ENCODE results near the gene PRADC1. TPM values are rescaled to one million over a fixed set of nuclear protein-coding genes. Genes with fewer than 3 reads are reported as not detected.
"Not testable (repeated sequence)": the region's sequence is repeated elsewhere in the genome, so short reads cannot be mapped to it uniquely, and the experiment has no call there.

PRADC1 gene
- total RNA-seq, 1 experiment from 2014 or later, result 12.9 TPM

DNA sequence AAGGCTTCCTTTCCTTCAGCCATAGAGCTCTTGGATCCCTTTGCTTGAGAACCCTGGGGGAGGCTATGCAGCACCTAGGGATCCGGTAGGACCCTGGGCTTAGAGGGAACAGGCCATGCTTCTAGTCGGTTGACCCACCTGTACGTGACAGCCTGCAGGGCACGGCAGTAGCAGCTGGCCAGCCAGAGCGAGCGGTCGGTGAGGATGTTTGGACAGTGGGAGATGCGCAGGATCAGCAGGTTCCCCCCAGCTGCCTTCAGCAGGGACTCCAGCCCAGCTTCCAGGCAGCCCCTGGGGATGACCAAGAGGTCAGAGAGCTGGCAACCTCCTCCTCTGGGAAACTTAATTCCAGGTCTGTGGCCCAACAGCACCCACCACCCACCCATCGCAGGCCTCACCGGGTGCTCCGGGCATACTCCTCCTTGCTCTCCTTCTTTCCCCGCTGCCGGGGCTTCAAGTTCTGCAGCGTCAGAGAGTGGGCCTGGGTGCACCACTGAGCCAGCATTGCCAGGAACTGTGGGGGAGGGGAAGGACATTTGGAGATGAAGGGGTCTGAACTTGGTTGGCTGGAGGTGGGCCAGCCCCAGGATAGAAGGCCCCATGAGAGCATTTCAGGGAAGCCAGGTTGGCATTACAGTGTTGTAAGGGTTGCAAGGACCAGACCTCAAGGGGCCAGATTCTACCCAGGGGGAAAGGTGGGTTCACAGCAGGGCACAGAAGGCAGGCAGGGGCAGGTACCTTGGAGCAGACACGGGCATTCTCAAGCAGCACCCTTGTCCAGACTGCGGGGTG lies 30.7 kb upstream of the PRADC1 start (continued):
- TF ChIP-seq OVOL2 (CRISPR knock-in tag; IDR thresholded peaks at IDR 0.05; ENCODE audit: borderline replicate concordance) (no peak), ZBTB21 (CRISPR knock-in tag; IDR thresholded peaks at IDR 0.05; ENCODE audit: borderline replicate concordance) (no peak), ZBTB43 (CRISPR knock-in tag; IDR thresholded peaks at IDR 0.05) (no peak), SOX15 (CRISPR knock-in tag; IDR thresholded peaks at IDR 0.05) (no peak), IRF2 (CRISPR knock-in tag; IDR thresholded peaks at IDR 0.05; ENCODE audit: borderline replicate concordance, low read depth) (no peak), FOXP1 (CRISPR knock-in tag; IDR thresholded peaks at IDR 0.05; ENCODE audit: borderline replicate concordance) (no peak), ZNF425 (CRISPR knock-in tag; conservative IDR thresholded peaks at IDR 0.05) (no peak), ATF1 (CRISPR knock-in tag; IDR thresholded peaks at IDR 0.05) (no peak)
- TF ChIP-seq, protein P1, sequence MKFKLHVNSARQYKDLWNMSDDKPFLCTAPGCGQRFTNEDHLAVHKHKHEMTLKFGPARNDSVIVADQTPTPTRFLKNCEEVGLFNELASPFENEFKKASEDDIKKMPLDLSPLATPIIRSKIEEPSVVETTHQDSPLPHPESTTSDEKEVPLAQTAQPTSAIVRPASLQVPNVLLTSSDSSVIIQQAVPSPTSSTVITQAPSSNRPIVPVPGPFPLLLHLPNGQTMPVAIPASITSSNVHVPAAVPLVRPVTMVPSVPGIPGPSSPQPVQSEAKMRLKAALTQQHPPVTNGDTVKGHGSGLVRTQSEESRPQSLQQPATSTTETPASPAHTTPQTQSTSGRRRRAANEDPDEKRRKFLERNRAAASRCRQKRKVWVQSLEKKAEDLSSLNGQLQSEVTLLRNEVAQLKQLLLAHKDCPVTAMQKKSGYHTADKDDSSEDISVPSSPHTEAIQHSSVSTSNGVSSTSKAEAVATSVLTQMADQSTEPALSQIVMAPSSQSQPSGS (CRISPR knock-in tag; IDR thresholded peaks at IDR 0.05; ENCODE audit: borderline replicate concordance, low read depth), result no peak
- TF ChIP-seq, protein P2, sequence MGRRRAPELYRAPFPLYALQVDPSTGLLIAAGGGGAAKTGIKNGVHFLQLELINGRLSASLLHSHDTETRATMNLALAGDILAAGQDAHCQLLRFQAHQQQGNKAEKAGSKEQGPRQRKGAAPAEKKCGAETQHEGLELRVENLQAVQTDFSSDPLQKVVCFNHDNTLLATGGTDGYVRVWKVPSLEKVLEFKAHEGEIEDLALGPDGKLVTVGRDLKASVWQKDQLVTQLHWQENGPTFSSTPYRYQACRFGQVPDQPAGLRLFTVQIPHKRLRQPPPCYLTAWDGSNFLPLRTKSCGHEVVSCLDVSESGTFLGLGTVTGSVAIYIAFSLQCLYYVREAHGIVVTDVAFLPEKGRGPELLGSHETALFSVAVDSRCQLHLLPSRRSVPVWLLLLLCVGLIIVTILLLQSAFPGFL (CRISPR knock-in tag; IDR thresholded peaks at IDR 0.05; ENCODE audit: borderline replicate concordance), result no peak
- TF ChIP-seq, protein P3, sequence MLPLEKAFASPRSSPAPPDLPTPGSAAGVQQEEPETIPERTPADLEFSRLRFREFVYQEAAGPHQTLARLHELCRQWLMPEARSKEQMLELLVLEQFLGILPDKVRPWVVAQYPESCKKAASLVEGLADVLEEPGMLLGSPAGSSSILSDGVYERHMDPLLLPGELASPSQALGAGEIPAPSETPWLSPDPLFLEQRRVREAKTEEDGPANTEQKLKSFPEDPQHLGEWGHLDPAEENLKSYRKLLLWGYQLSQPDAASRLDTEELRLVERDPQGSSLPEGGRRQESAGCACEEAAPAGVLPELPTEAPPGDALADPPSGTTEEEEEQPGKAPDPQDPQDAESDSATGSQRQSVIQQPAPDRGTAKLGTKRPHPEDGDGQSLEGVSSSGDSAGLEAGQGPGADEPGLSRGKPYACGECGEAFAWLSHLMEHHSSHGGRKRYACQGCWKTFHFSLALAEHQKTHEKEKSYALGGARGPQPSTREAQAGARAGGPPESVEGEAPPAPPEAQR (CRISPR knock-in tag; IDR thresholded peaks at IDR 0.05), result no peak

DNA sequence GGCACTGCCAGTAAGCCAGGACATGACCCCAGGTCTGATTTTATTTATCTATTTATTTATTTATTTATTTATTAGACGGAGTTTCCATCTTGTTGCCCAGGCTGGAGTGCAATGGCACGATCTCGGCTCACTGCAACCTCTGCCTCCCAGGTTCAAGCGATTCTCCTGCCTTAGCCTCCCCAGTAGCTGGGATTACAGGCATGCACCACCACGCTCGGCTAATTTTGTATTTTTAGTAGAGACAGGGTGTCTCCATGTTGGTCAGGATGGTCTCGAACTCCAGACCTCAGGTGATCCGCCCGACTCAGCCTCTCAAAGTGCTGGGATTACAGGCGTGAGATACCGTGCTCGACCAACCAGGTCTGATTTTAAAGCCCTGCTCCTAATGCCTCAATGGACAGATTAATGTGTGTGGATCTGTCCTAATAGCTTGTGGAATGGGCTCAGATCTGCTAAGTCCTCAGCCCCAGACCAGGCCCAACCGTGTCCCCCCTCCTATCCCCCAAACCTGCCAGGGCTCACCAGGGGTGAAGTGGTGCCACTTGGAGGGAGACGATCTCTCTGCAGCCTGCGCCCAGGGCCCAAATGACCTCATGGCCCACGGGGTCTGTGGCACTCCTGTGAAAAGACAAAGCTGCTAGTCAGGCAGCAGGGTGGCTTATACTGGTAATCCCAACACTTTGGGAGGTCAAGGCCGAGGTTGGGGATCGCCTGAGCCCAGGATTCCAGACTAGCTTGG lies 29.8 kb upstream of the PRADC1 start:
- H3K27ac Mint-ChIP-seq; H3K4me3 Mint-ChIP-seq; H3K36me3 Mint-ChIP-seq; H3K4me1 Mint-ChIP-seq; ATAC-seq; DNase-seq (ENCODE audit: low spot score); H3K9me3 Mint-ChIP-seq; POLR2A ChIA-PET; H3K27me3 Mint-ChIP-seq (ENCODE audit: low read depth): not testable (repeated sequence)
- CTCF ChIA-PET, result interaction anchor here (0.7 kb wide), 1 partner anchor 50 kb away, joined by 3 read pairs; no protein-coding TSS in a partner anchor

DNA sequence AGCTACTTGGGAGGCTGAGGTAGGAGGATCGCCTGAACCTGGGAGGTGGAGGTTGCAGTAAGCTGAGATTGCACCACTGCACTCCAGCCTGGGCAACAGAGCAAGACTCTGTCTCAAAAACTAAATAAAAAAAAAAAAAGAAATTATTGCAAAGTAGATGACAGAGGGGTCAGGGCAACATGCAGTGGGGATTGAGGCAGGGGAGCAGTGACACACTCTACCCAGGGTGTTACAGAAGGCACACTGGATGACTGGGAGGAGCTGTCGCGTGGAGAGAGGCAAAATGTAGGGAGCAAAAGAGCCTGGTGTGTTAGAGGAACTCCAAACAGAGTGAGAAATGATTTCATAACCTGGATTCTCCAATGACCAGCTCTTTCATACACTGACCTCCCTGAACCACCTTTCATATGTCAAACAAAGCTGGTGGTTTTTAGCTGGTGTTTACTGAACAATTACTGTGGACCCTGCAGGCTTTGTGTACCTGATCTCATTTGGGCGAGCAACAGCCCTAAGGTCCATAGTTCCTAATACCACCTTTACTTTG lies 29.1 kb upstream of the PRADC1 start:
- peaks cover 5% of the 10 kb centered on the region for H3K4me1 Mint-ChIP-seq
- peaks cover 2% of the 10 kb centered on the region for H3K27me3 Mint-ChIP-seq (ENCODE audit: low read depth)
- TF ChIP-seq FOXK1 (CRISPR knock-in tag; IDR thresholded peaks at IDR 0.05) (no peak), ZNF317 (CRISPR knock-in tag; IDR thresholded peaks at IDR 0.05; ENCODE audit: borderline replicate concordance, low read depth) (no peak), MLX (CRISPR knock-in tag; IDR thresholded peaks at IDR 0.05) (no peak), OVOL2 (CRISPR knock-in tag; IDR thresholded peaks at IDR 0.05; ENCODE audit: borderline replicate concordance) (no peak), JAZF1 (CRISPR knock-in tag; IDR thresholded peaks at IDR 0.05) (no peak), MAX (CRISPR knock-in tag; IDR thresholded peaks at IDR 0.05) (no peak), ZNF138 (CRISPR knock-in tag; conservative IDR thresholded peaks at IDR 0.05) (no peak), GTF2I (CRISPR knock-in tag; conservative IDR thresholded peaks at IDR 0.05) (no peak), GRHL2 (CRISPR knock-in tag; IDR thresholded peaks at IDR 0.05; ENCODE audit: insufficient replicate concordance, severe bottlenecking) (no peak), SOX15 (CRISPR knock-in tag; IDR thresholded peaks at IDR 0.05) (no peak)
- TF ChIP-seq, protein P2 (CRISPR knock-in tag; IDR thresholded peaks at IDR 0.05; ENCODE audit: borderline replicate concordance), result no peak

More for the DNA sequence above, 29.1 kb upstream of the PRADC1 start:
- Mint-ChIP-seq H3K27ac (no peak overlapping the region), H3K36me3 (peaks cover 9% of the 10 kb centered on the region), H3K9me3 (no peaks in the 10 kb centered on the region), H3K4me3 (no peak overlapping the region)
- ATAC-seq, result no peak
- CTCF ChIA-PET, result no interaction called here
- POLR2A ChIA-PET, result no interaction called here
- DNase-seq (ENCODE audit: low spot score), result no peak

Data from WTC11 (cell line).